ENCODE measurements around the gene ST8SIA4.

The ST8SIA4 gene

GRCh38 chr5:100779669-100780375 is 123.3 kb downstream of the ST8SIA4 start:
- DNase-seq (ENCODE audit: low spot score) = peak; percentile 41

GRCh38 chr5:100777680-100778300 is 125.3 kb downstream of the ST8SIA4 start:
- peak; percentile 45 for DNase-seq (ENCODE audit: low spot score)

- no peak for DNase-seq (ENCODE audit: low spot score)
Observed at GRCh38 chr5:100775533-100775855, 127.6 kb downstream of the ST8SIA4 start.

- no peak for DNase-seq (ENCODE audit: low spot score)
Observed at GRCh38 chr5:100772548-100772947, 130.5 kb downstream of the ST8SIA4 start.

- DNase-seq (ENCODE audit: low spot score) = no peak
Observed at GRCh38 chr5:100772006-100772405, 131.1 kb downstream of the ST8SIA4 start.

- no peak for DNase-seq (ENCODE audit: low spot score)
Observed at GRCh38 chr5:100771181-100771580, 131.9 kb downstream of the ST8SIA4 start.

GRCh38 chr5:100768221-100768620 is 134.9 kb downstream of the ST8SIA4 start:
- DNase-seq (ENCODE audit: low spot score) = no peak

GRCh38 chr5:100762995-100763394 is 140.1 kb downstream of the ST8SIA4 start:
- no peak for DNase-seq (ENCODE audit: low spot score)

GRCh38 chr5:100762108-100762507 is 141.0 kb downstream of the ST8SIA4 start:
- no peak for DNase-seq (ENCODE audit: low spot score)

GRCh38 chr5:100761192-100761591 is 141.9 kb downstream of the ST8SIA4 start:
- no peak for DNase-seq (ENCODE audit: low spot score)

GRCh38 chr5:100760688-100761087 is 142.4 kb downstream of the ST8SIA4 start:
- no peak for DNase-seq (ENCODE audit: low spot score)

GRCh38 chr5:100758780-100759179 is 144.3 kb downstream of the ST8SIA4 start:
- DNase-seq (ENCODE audit: low spot score) = no peak

- DNase-seq (ENCODE audit: low spot score) = no peak
Observed at GRCh38 chr5:100758306-100758705, 144.8 kb downstream of the ST8SIA4 start.

GRCh38 chr5:100757618-100758017 is 145.5 kb downstream of the ST8SIA4 start:
- no peak for DNase-seq (ENCODE audit: low spot score)

All from globus pallidus (tissue), 1 donor.